BJ (cell line): ENCODE measurements around the gene TCEAL3. TPM values are rescaled to one million over a fixed set of nuclear protein-coding genes. Genes with fewer than 3 reads are reported as not detected.
"Not testable (repeated sequence)": the region's sequence is repeated elsewhere in the genome, so short reads cannot be mapped to it uniquely, and the experiment has no call there.

Experiments
- CTCF ChIA-PET: fragments of 350-600 bp; formaldehyde crosslinking; extraction: SDS; loops from one replicate; lab custom pipeline; 2021; ENCODE audit warnings: antibody characterized with exemption, inconsistent platforms; lab: Yijun Ruan, JAX
- POLR2A ChIA-PET: fragments of 300-600 bp; sonication (Branson Sonifier 250); formaldehyde crosslinking; extraction: SDS; loops from one replicate; lab custom pipeline; 2021; ENCODE audit warnings: antibody characterized with exemption; lab: Charles Lee
- DNase-seq: peaks from one replicate; pipeline ENCODE4 v3.0.0-alpha.2; 2011; ENCODE audit warnings: low read depth
- H3K27me3 ChIP-seq: 2 replicates; pipeline ENCODE4 v1.6.0; 2011; ENCODE audit warnings: low read length; ENCODE audit not compliant: control insufficient read depth, insufficient read depth
- H3K36me3 ChIP-seq: 2 replicates; pipeline ENCODE4 v1.5.1; 2011; ENCODE audit warnings: low read length; ENCODE audit not compliant: control insufficient read depth, insufficient read depth
- H3K4me3 ChIP-seq: 2 replicates; pipeline ENCODE4 v1.5.1; 2011; ENCODE audit warnings: low read depth, mild to moderate bottlenecking, control low read depth, low read length
- polyA plus RNA-seq: library from polyadenylated mRNA; depleted of rRNA; stranded (reverse); fragments of >200 nt; gene quantifications from 2 replicates; pipeline ENCODE4 v1.2.3, GENCODE V29; 2011; rRNA removed
- TF ChIP-seq, protein P1 (sequence below): IDR thresholded peaks from 2 replicates; pipeline ENCODE4 v1.5.1; 2011; ENCODE audit warnings: low read depth, mild to moderate bottlenecking, control low read depth, inconsistent platforms, low read length, moderate library complexity; ENCODE audit not compliant: insufficient read depth

Gene TCEAL3
- polyA plus RNA-seq, 1 experiment = 20.4 TPM

DNA sequence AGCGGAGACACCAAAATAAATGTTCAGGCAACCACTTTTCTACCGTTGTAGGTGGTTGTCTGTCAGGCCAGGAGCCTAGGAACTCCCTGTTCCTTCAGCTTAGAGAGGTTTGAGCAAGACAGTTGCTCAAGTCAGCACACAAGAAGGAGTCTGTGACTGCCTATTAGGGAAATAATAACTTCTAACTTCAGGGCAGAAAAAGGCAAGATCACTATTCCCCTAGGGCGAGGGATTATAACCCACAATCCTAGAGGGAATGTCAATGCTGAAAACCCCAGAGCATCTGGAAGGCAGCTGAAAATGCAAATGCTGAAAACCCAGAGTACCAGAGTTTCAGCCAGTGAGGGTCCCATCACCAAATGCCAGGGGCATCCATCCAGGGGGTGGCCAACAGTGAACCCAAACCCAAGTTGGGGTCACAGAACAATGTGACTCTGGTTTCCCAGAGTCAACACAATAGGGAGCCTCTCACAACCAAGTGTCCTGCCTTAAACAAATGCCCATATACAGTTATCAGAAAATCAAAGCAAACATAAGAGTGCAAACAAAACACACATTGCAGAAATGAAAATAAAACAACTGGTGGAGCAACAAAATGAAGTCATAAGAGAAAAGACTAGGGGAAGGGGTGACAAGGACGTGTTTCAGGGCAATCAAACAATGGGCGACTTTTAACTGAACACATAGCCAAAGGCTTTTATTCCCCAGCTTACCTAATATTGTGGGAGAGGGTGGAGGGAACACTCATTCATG lies 51.1 kb downstream of the TCEAL3 start:
- no peak for DNase-seq
- Histone ChIP-seq H3K27me3 (no peaks in the 10 kb centered on the region), H3K36me3 (no peaks in the 10 kb centered on the region), H3K4me3 (no peak overlapping the region)
- TF ChIP-seq, protein P1, sequence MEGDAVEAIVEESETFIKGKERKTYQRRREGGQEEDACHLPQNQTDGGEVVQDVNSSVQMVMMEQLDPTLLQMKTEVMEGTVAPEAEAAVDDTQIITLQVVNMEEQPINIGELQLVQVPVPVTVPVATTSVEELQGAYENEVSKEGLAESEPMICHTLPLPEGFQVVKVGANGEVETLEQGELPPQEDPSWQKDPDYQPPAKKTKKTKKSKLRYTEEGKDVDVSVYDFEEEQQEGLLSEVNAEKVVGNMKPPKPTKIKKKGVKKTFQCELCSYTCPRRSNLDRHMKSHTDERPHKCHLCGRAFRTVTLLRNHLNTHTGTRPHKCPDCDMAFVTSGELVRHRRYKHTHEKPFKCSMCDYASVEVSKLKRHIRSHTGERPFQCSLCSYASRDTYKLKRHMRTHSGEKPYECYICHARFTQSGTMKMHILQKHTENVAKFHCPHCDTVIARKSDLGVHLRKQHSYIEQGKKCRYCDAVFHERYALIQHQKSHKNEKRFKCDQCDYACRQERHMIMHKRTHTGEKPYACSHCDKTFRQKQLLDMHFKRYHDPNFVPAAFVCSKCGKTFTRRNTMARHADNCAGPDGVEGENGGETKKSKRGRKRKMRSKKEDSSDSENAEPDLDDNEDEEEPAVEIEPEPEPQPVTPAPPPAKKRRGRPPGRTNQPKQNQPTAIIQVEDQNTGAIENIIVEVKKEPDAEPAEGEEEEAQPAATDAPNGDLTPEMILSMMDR = no peak
- CTCF ChIA-PET = interaction anchor here (0.5 to 1.4 kb wide), 3 partner anchors 12 to 281 kb away, joined by 3 to 4 read pairs (median 3); no protein-coding TSS in a partner anchor
- POLR2A ChIA-PET = no interaction called here

DNA sequence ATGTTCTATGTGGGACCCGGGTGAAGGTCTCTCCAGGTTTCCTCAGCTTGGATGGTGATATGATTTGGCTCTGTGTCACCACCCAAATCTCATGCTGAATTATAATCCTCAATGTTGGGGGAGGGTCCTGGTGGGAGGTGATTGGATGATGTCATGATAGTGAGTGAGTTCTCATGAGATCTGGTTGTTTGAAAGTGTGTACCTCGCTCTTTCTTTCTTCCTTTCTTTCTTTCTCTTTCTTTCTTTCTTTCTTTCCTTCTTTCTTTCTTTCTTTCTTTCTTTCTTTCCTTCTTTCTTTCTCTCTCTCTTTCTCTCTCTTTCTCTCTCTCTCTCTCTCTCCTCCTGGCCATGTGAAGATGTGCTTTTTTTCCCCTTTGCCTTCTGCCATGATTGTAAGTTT lies 51.7 kb downstream of the TCEAL3 start:
- H3K4me3 ChIP-seq, H3K36me3 ChIP-seq, DNase-seq, POLR2A ChIA-PET, H3K27me3 ChIP-seq: not testable (repeated sequence)
- CTCF ChIA-PET = interaction anchor here (0.5 to 1.1 kb wide), 2 partner anchors 12 to 282 kb away, joined by 3 to 4 read pairs; no protein-coding TSS in a partner anchor

Other genes starting within 250 kb of the TCEAL3 start
- gene BEX3, start 231.4 kb upstream of the TCEAL3 start, polyA plus RNA-seq = 107 and 267 TPM in 2 replicates
- gene RAB40A, start 88.5 kb upstream of the TCEAL3 start, polyA plus RNA-seq = 0.48 and 0.56 TPM in 2 replicates
- gene TCEAL4, start 22.4 kb upstream of the TCEAL3 start, polyA plus RNA-seq = 28.6 and 44.1 TPM in 2 replicates
- gene TCEAL1, start 21.0 kb downstream of the TCEAL3 start, polyA plus RNA-seq = 30.9 and 44.5 TPM in 2 replicates
- 479 and 701 TPM in 2 replicates for gene MORF4L2, start 78.7 kb downstream of the TCEAL3 start, polyA plus RNA-seq
- gene TMEM31, start 102.9 kb downstream of the TCEAL3 start, polyA plus RNA-seq = 0.16 and 0.43 TPM in 2 replicates
- 0.75 and 1.9 TPM in 2 replicates for gene PLP1, start 168.9 kb downstream of the TCEAL3 start, polyA plus RNA-seq
- 0.39 and 0.82 TPM in 2 replicates for gene RAB9B, start 224.3 kb downstream of the TCEAL3 start, polyA plus RNA-seq